GM21367 (cell line): ENCODE data around the gene FOXF1.

Source experiments
- ATAC-seq: cut with Tn5 transposase; IDR thresholded peaks from one replicate; pipeline ENCODE4 v1.9.1; 2021; ENCODE audit not compliant: unreplicated experiment

The FOXF1 gene

DNA sequence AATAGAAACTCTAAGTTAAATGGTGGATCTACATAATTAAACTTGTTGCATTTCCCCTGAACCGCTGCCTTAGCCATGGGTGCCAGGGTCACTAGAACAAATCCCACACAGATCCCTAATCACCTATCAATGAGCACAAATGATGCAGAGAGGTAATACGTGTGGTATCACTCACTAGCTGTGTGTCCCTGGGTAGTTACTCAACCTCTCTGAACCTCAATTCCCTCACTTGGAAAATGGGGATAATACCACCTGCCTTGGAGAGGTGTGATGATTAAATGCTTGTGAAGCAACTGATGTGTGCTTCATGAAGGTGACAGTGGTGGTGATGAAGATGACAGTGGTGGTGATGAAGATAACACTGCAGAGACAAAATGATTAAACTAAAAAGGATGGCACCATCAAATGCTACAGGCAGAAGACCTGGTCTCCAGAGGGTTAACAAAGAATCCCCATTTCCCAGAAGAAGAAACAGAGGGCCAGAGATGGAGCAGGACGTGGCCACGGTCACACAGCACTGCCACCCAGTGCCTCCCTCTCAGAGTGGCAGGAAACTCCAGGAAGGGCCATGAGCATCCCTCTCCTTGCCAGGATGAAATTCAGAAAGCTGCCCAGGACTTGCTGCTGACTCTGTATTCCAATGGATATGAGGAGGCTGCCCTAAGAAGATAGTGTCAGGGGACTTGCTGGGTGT lies 17.9 kb upstream of the FOXF1 start:
- ATAC-seq, result no peak

DNA sequence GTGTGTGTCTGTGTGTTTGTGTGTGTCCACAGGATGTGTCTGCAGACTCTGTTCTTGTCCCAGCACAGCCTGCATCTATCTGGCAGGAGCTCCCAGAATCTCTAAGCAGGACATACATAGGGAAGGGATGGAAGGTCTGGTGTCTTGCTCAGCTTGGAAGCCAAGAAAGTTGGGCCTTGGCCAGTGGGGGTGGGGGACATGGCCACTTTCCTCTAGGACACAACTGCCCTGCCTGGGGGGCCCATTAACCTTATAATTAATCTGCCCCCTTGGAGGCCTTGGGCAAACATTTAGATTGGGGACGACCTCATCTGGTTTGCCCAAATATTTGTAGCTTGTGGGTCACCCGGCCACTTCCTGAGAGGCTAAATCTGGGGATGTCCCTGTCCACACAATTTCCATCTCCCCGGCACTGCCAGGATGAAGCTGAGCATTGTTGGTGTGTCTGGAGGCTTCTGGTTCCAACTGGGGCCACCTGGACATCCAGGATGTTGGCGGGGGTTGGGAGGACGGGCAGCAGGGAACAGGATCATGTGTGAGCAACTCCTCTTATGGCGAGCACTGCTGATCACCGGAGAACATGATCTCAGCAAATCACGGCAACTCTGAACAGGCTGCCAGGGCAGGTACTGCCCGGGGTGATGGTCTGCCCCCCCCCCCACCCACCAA lies 17.2 kb upstream of the FOXF1 start:
- no peak for ATAC-seq

DNA sequence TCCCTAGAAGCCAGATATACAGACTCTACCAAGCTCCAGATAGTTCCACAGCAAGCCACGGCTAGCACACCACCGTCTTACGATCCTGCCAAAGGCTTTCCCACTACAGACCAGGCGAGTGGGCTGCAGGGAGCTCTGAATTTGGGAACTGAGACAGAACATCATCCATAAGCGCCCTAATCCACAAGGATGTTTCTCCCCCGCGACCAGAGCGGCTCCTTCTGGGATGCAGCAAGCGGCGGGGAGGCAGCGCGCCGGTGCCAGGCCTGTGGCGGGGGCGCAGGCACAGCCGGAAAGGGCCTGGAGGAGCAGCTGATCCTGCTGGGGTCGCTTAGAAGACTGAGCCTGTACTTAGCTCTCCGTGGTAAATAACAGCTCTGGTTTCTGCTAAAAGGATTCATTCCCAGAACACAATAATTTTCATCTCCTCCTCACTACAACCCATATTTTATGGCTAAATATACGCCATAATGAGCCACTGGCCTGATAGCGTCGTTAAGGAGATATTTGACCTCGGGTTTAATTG lies 16.2 kb upstream of the FOXF1 start:
- no peak for ATAC-seq

DNA sequence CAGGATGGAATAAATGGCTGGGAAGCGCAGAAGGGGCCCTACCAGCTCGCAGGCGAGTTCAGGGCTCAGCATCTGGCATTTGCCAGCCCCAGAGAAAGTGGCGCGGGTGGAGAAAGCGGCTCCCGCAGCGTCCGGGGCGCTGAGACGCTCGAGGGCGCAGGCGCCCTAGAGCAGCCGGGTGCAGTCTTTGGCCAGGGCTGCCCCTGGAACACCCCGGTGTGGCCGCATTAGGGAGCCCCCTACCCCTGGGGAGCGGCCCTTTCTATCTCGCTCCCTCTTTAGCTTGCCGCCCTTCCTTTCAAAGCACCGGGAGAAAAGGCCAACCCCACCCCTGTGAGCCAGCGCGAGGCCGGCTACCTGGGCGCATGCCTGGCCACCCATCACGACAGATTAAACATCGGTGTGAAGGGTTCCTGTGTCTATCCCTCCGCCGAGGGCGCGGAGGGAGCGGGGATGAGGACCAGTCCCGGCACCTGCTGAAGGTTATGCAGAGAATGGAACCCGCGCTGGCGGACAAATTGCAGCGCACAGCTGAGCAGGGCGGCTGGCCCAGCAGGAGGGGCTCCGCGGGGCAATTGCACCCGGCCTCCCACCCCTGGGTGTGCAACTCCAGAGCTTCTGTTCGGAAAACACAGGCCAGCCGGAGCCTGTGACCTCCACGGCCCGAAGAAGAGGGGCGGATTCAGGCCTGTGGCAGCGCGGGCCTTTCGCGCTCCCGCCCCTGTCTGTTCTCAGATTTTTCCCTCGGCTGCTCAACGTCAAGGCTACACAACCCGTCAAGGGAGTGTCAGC lies 15.6 kb upstream of the FOXF1 start:
- ATAC-seq, result no peak

DNA sequence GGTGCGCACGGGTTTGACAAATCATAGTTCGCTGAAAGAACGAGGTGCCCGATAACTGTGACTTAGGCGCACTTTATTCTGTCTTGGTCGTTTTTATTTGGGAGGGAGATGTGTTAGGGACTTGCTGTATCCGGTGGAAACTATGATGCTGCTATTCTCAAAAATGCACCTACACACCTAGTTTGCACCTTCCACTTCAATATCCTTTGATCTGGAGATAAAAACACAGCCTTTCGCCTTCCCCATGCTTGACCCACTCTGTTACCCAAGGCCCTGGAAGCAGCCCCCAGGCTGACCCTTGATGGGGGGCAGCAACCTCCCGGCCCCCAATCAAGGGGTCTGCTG lies 15.0 kb upstream of the FOXF1 start:
- no peak for ATAC-seq

DNA sequence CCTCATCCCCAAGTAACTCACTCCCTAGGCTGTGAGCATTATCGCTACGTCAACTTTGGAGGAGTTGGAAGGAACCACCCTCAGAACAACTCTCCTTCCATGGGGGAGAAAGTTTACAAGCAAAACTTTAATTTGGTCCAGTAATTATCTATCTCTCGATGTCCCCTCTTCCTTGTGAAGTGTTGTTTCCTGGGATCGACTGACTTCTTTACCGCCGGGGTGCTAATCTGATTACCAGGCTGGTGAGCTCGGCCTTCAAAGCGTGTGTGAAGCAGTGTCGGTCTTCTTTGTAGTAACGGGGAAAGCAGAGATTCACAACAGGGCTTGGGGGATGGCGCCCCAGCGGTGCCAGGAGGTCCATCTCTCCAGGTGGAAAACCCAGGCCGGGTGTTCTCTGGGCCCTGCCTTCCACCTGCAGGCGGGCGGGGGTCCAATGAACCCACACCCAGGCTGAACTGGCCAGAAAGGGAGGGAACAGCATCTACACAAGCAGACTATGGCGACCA lies 14.5 kb upstream of the FOXF1 start:
- ATAC-seq, result no peak

DNA sequence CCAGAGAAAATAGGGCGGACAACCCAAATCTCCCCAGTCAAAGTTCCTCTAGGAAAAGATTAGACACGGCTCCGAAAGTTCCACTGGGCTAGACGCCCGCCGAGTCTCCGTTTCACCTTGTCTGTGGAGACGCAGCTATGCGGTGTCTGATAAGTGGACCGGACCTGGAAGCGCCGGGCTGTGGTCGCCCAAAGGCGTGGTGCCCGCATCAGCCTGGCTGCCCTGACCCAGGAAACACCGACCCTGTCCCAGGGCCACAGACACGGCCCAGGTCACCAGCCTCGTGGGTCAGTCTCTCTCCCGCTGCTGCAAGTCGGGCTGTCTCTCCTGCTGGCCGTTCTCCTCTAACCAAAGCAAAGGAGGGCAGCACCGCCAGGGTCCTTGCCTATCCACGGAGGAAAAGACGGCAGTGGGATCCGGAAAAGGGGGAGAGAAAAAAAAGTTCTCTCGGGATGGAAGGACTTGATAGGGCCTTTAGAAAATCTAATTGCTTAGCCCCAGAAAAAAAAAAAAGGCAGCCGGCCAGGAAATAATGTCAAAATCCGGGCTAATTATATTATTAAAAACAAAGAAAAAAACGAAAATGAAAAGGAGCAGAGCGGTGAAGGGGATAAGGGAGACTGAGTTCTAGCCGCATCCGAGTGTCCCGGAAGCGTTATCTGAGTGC lies 13.9 kb upstream of the FOXF1 start:
- no peak for ATAC-seq

DNA sequence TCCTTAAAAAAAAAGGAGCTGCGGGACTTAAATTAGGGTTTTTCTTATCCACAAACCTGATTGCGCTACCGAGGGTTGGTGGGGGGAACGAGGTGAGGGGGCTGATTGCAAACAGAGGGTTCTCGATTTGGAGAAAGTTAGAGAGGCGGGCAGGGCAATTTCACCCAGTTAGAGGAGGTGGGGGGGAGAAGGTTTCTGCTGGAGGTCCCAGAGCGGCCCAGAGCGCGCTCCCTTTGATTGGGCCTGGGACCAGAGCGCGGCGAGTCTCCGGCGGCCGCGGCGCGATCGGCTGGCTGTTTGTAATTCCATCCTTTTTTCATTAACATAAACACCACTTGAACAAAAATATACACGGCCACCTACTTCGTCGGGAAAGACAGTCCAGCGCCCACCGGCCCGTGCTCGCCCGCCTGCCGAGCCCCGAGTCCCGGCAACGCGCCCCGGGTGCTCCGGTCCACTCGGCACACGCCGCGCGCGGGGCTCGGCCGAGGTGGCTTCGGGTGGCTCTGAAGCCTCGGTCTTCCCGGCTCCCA lies 13.3 kb upstream of the FOXF1 start:
- ATAC-seq, result no peak

DNA sequence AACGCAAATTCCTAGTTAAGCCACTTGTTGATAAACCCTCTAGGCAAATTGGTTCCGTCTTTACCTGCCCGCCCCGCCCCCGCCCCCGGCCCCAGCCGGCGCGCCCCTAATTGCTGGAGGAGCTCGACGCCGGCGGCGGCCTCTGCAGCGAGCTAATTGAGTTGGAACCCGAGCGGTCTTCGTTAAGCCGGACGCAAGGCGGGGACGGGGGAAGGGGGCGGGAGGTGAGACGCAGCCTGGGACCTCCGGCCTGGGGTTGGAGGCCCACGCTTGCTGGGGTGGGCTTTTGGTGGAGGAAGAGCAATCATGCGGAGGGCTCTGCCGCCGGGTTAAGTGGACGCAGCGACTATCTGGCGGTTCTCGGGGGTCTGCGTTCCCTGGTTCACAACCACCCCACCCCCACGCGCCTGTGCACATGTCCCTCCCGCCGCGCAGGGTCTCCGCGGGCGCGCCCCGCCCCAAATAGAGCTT lies 12.7 kb upstream of the FOXF1 start:
- ATAC-seq, result no peak

DNA sequence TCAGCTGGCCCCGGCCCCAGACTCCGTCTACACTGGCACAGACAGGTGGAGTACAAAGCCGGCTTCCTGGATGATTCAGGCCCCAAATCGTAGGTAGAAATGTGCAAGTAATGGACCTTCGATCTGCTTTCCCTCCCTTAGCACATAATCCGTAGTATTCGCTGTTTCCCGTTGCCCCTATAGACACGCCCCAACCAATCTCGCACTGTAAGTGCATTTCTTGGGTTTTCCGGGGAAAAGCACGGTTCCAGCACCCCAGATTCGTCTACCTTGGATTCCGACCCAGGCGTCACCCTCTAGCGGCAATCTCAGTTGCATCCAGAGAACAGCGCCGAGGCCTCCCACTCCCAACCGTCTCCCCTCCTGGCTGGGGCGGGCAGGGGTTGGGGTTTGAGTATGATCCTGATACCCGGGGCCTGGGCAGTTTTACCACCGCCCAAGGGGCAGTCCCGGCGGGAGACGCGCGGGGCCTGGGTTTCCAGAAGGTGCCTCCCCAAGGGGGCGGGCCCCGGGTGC lies 12.1 kb upstream of the FOXF1 start:
- ATAC-seq, result no peak

DNA sequence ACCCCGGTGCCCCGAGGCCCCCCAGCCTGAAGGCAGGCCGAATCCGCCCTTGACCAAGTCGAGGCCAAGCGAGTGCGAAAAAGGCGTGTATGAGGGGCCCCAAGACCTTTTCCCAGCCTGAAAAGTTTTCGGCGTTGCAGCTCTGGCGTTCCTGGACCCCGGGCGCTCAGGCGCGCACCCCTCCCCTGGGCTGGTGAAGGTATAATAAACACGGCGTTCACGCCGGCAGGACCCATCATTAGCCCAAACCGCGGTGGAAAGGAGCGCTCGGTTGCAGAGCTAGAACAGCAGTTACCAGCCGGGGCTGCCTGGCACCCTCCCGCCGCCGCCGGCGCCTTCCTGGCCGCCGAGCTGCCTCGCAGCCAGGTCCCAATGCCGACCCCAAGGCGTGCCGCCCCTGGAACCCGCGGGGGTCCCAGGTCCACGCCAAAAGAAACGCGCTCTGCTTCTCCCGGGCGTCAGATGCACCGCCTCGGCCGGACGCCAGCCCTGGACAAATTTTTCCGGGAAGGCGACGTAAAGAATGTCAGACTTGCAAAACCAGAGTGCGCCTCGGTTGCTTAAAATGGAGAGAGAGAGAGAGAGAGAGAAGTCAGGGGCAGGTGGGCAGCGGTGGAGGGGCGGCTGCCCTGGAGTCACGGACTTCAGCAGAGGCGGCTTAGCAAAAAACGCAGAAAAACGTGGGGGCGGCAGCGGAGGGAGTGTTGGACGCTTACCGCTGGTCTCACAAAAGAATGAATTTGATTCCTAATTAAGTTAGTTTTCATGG lies 11.5 kb upstream of the FOXF1 start:
- no peak for ATAC-seq

DNA sequence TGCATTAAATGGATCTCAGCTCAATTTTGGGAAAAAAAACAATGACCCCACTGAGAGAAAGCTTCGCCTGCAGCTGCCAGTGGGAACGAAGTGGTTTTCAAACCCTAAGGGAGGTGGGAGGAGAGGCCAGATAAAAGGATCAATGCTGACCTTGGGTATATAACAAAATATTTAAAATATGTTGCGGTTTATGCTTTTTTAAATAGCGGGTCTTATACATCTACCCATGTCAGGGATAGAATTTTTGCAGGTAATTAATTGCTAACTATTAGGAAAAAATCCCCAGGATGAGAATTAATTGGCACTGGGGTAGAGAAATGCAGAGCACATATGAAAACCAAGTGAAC lies 10.9 kb upstream of the FOXF1 start:
- ATAC-seq, result no peak

DNA sequence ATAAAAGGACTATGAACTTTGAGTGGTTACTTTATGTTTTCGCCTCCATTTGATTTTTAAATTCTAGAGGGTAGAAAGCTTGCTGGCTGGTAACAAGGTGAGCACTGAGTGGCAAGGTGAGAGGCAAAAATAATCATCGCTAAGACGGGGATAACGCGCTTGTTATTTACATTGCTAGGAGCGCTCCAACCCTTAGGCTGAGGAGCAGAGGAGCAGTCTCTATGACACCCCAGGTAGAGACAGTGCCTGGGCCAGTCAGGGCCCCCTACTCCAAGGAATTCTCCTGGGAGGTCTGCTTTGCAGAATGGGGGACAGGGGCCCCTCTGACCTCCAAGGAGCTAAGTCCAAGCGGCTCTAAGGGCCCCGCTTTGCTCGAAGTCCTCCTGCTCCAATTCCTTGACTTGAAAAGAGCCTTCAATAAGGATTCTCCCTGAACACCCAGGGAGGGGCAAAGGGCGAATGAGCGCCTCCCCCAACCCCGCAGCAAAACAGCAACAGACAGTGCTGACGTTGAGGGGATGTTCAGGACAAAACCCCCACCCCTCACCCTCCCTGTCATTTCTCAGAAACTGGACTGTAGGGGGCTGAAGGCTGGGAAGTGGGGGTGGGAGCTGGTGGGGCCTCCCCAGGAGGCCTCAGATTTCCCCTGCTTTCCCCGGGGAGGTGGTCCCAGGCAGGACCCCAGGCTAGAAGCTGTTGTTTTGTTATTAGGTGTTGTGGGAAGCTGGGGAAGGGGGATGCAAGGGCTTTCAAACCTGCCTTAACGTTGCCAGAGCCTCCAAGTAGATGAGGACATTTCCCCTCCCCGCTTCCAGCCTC lies 10.2 kb upstream of the FOXF1 start:
- no peak for ATAC-seq

DNA sequence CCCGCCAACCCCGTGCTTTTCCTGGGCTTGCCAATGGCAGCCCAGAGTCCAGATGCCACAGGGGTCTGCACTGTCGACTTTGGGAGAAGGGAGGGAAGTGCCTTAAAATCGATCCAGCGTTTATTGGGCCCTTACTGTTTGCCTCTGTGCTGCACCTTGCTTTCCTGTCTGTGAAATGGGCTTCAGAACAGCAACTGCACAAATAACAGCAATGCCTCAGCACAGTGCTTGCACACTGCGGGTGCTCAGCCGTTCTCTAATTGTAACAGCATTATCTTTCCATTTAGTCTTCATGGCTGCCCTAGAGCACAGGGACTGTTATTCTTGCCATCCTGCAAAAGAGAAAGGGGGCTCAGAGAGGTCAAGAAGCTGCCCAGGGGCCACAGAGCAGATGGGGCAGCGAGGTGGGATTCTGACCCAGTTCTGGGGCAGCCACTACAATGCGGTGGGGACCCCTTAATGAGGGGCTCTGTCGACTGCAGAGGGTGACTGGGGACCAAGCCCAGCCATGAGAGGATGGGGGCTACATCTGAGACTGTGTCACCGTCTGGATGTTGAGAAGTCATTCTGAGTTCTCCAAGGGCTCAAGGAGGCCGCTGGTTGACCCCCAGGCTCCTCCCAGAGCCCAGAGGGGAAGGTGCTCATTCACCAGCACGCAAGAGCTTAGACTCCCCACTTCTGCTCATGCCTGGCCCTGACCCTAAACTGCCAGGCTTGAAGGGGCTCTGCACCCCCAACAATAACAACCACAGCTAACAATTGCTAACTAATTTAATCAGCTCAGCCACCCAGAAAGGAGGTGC lies 9.4 kb upstream of the FOXF1 start:
- no peak for ATAC-seq

DNA sequence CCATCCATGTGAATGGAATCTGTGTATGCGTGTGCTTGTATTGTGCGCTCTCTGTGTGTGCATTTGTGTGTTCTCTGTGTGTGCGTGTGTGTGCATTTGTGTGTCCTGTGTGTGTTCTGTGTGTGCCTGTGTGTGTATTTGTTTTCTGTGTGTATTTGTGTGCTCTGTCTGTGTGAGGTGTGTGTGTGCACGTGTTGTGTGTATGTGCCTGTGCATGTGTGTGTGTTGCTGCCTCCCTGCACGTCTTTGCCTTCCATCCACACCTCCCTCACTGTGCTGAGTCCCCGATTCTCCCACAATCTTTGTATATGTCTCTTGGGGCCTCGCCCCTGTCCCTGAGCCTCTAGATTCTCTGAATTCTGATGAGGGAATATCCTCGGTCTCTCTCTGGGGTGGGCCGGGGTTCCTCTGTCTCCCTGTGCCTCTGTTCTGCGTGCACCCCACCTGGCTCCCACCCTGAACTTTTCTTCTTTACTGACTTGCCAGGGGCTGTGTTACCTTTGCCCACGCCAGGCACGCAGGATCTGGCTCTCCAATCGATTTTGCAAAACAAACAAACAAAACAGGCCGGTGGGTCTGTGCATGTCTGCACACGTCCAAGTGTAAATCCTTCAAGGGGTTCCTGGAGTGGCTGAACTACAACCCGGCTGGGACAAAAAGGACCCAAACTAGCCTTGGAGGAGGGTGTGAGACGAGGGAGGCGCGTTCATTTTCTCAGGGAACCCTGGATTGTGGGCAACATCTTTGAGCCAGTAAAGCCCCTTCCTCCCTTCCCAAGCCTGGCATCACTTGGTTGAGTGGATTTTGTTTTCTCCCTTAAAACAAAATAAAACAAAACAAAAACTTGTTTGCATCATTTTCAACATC lies 8.1 kb upstream of the FOXF1 start:
- ATAC-seq, result no peak

DNA sequence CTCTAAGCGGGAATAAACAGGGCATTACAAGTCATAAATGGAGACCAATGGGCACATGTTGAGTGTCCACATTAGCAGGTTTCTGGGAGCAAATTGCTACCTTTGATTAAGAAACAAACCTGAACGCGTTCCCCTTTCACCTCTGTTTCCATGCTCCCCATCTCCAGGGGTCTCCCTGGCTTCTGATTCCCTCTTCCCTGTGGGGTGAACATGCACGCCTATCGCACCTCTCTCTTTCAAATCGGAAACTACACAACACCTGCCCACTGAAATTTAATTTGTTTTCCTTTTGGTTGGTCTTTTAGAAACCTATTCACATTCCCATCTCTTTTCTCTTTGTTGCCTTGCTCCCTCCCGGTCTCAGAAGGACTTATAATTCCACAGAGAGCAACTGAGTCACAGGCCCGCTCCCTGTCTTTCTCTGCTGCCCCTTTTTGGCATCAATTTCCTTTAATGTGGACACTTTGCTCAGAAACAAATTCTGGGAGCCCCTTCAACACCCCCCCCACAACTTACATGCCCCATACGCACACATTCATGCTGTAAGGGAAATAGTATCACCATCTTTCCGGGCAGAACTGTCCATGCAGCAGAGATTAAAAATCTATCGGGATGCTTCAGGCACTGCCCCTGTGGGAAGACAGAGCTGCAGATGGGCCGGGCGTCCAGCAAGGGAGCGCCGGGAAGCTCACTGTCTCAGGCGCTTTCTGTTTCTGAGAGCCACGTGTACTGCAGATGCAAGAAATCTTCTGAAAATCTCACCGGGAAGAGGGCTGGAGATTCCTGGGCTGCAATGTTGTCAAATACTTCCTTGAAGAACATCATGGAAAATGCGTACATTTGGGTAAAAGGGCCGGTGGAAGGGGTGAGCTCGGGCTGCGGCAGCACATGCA lies 7.2 kb upstream of the FOXF1 start:
- no peak for ATAC-seq
